SH-SY5Y (cell line): ENCODE results near the gene LMOD2.

Experiments used
- GATA2 ChIP-seq: IDR thresholded peaks from 2 replicates; pipeline ENCODE4 v1.6.1; 2011; ENCODE audit warnings: mild to moderate bottlenecking, low read depth, low read length
- GATA3 ChIP-seq: IDR thresholded peaks from 2 replicates; pipeline ENCODE4 v1.6.1; 2011; ENCODE audit warnings: low read depth, mild to moderate bottlenecking, low read length, moderate library complexity

GRCh38 chr7:123681561-123681960 lies 25.9 kb downstream of the LMOD2 start:
- TF ChIP-seq GATA2 (no peak), GATA3 (no peak)
